Adrenal gland (tissue), 12 donors: Measurements from ENCODE around the gene NACC2. TPM values are rescaled to one million over a fixed set of nuclear protein-coding genes. Genes with fewer than 3 reads are reported as not detected.

Source experiments
- DNase-seq, 7 donors: peaks; one replicate each; pipeline ENCODE4 v3.0.0-alpha.2; 2019 to 2020
- H3K27ac ChIP-seq, 5 donors: fragments of 200-600 bp; sonication (generic) in 4 of 5; 1 replicate in 3 of 5; 2 replicates in 2 of 5; pipeline versions ENCODE4 v1.5.1 to v1.8.0; 2016 to 2020; ENCODE audit warnings: mild to moderate bottlenecking in 1 of 5
- H3K27me3 ChIP-seq: fragments of 200-600 bp; 2 replicates; pipeline ENCODE4 v1.8.0; 2021
- H3K36me3 ChIP-seq, 2 donors: fragments of 200-600 bp; replicated peaks in 1 of 2; 1 replicate in 1 of 2; 2 replicates in 1 of 2; pipeline versions ENCODE4 v1.5.1 to v1.8.0; 2018 to 2022
- H3K4me1 ChIP-seq, 2 donors: fragments of 200-600 bp; replicated peaks in 1 of 2; 1 replicate in 1 of 2; 2 replicates in 1 of 2; pipeline versions ENCODE4 v1.5.1 to v1.8.0; 2018 to 2021
- H3K4me3 ChIP-seq, 4 donors: fragments of 200-600 bp; sonication (generic) in 3 of 4; one replicate each; pipeline ENCODE4 v1.5.1; 2016 to 2018
- H3K9me3 ChIP-seq, 3 donors: fragments of 200-600 bp; sonication (generic) in 1 of 3; replicated peaks in 1 of 3; 1 replicate in 2 of 3; 2 replicates in 1 of 3; pipeline versions ENCODE4 v1.5.1 to v1.8.0; 2016 to 2021
- CTCF ChIP-seq, 6 experiments: fragments of 450-650 bp in 4 of 6; fragments of 200-600 bp in 2 of 6; sonication (generic) in 1 of 6; IDR thresholded peaks; 1 replicate in 5 of 6; 2 replicates in 1 of 6; pipeline versions ENCODE4 v1.5.1 to v1.8.0; 2016 to 2021; ENCODE audit warnings: antibody characterized with exemption in 6 of 6, mild to moderate bottlenecking in 2 of 6, moderate library complexity in 1 of 6
- POLR2A ChIP-seq, 2 donors: fragments of 450-650 bp; IDR thresholded peaks; one replicate each; pipeline ENCODE4 v1.6.1; 2017; ENCODE audit warnings: antibody characterized with exemption in 2 of 2, mild to moderate bottlenecking in 2 of 2, moderate library complexity in 1 of 2
- WGBS, 4 donors: extraction: QIAGEN DNeasy Blood & Tissue Kit in 2 of 4; methylation state at CpG; one replicate each; pipeline versions ENCODE4 v1.1.5 to v1.1.7; 2013 to 2017; 5-methylcytosine and 5-hydroxymethylcytosine counted together
- intact Hi-C, 2 donors: fragments of 100-400 bp; cut with DNase I; formaldehyde crosslinking; loops; one replicate each; pipeline versions ENCODE4 v1.14.1 to v1.15.0; 2022 to 2023
- polyA plus RNA-seq, 3 donors: library from polyadenylated mRNA; stranded (reverse); fragments of 200-250 nt in 2 of 3; fragments of 350-450 nt in 1 of 3; fragmentation: Illumina TruSeq in 1 of 3; extraction: RNeasy Lipid Tissue Mini Kit (QIAGEN cat#74804) in 1 of 3; gene quantifications; one replicate each; pipeline ENCODE4 v1.2.3, GENCODE V29; 2013 to 2014
- total RNA-seq, 9 donors: library from RNA; depleted of rRNA in 4 of 9; stranded (reverse); fragments of >200 nt in 4 of 9; fragments of 120-200 nt in 1 of 9; fragmentation: NEBNext Ultra II Directional in 1 of 9; extraction: Animal tissue kit (Norgen Biotek cat#: 25700) in 1 of 9; gene quantifications; one replicate each; pipeline versions ENCODE4 v1.1.0 to v1.2.4, GENCODE V29; 2013 to 2023
- donor health status: healthy with polysubstance abuse.
- donor health status: Bipolar disorder and iron deficiency.
- donor health status: DM: yes; HTN: yes; CAD: no.
- donor health status: DM: no; HTN: no; CAD: no.
- donor health status: DM: no; HTN: no; CAD: no.
- donor health status: DM: yes; HTN: yes; CAD: no.

Gene NACC2
- total and polyA plus RNA-seq, 12 donors = 3.3 to 61.0 (median 35.3) TPM

GRCh38 chr9:136115641-136116359, 20.7 kb upstream of the NACC2 start:
- Histone ChIP-seq H3K27ac (no peak overlapping the region), H3K9me3 (no peaks in the 10 kb centered on the region), H3K27me3 (no peaks in the 10 kb centered on the region), H3K36me3 (peaks cover 0 to 22% of the 10 kb centered on the region in 2 donors), H3K4me3 (no peak overlapping the region), H3K4me1 (peaks cover 16 to 17% of the 10 kb centered on the region in 2 donors)
- no peak for DNase-seq
- intact Hi-C loops = no loop called here
- TF ChIP-seq CTCF (IDR thresholded peaks at IDR 0.05) (no peak), POLR2A (IDR thresholded peaks at IDR 0.05) (no peak)
- 86 to 92% (median 89%) methylated on average over 10 to 22 of the region's 22 CpGs for WGBS, 4 donors

GRCh38 chr9:136115206-136115605, 20.1 kb upstream of the NACC2 start:
- intact Hi-C loops = no loop called here
- peaks cover 20 to 22% of the 10 kb centered on the region in 2 donors for H3K4me1 ChIP-seq
- 91 to 94% (median 93%) methylated on average over 9 to 13 of the region's 13 CpGs for WGBS, 4 donors
- H3K36me3 ChIP-seq = peaks cover 0 to 22% of the 10 kb centered on the region in 2 donors
- TF ChIP-seq CTCF (IDR thresholded peaks at IDR 0.05) (no peak), POLR2A (IDR thresholded peaks at IDR 0.05) (no peak)
- no peaks in the 10 kb centered on the region for H3K9me3 ChIP-seq
- H3K27me3 ChIP-seq = no peaks in the 10 kb centered on the region
- no peak overlapping the region for H3K27ac ChIP-seq
- DNase-seq = no peak
- no peak overlapping the region for H3K4me3 ChIP-seq

GRCh38 chr9:136114610-136115009, 19.5 kb upstream of the NACC2 start:
- peaks cover 22 to 25% of the 10 kb centered on the region in 2 donors for H3K4me1 ChIP-seq
- WGBS, 4 donors = 93 to 96% (median 95%) methylated on average over 17 to 18 of the region's 18 CpGs

GRCh38 chr9:136112541-136112940, 17.5 kb upstream of the NACC2 start:
- TF ChIP-seq CTCF (IDR thresholded peaks at IDR 0.05) (no peak), POLR2A (IDR thresholded peaks at IDR 0.05) (no peak)
- DNase-seq = no peak
- Histone ChIP-seq H3K36me3 (peaks cover 0 to 22% of the 10 kb centered on the region in 2 donors), H3K4me3 (no peak overlapping the region), H3K27me3 (no peaks in the 10 kb centered on the region), H3K4me1 (peaks cover 20 to 22% of the 10 kb centered on the region in 2 donors), H3K27ac (no peak overlapping the region), H3K9me3 (no peaks in the 10 kb centered on the region)
- 81 to 90% (median 86%) methylated on average over 5 to 11 of the region's 11 CpGs for WGBS, 4 donors
- intact Hi-C loops = no loop called here

More at GRCh38 chr9:136114610-136115009, 19.5 kb upstream of the NACC2 start:
- TF ChIP-seq CTCF (IDR thresholded peaks at IDR 0.05) (no peak), POLR2A (IDR thresholded peaks at IDR 0.05) (no peak)
- intact Hi-C loops = no loop called here
- peaks cover 0 to 22% of the 10 kb centered on the region in 2 donors for H3K36me3 ChIP-seq
- H3K27me3 ChIP-seq = no peaks in the 10 kb centered on the region
- no peak for DNase-seq
- no peaks in the 10 kb centered on the region for H3K9me3 ChIP-seq
- no peak overlapping the region for H3K27ac ChIP-seq
- H3K4me3 ChIP-seq = no peak overlapping the region
